PC-3 (cell line): ENCODE results near the gene MPV17L2.

Experiments
- EZH2 ChIP-seq: fragments of 300-600 bp; sonication (generic); IDR thresholded peaks from one replicate; pipeline ENCODE4 v1.6.1; 2017; ENCODE audit warnings: antibody characterized with exemption, mild to moderate bottlenecking, low read length; ENCODE audit not compliant: unreplicated experiment
- TF ChIP-seq, protein P1 (sequence below): fragments of 300-600 bp; sonication (generic); conservative IDR thresholded peaks from 2 replicates; pipeline ENCODE4 v1.5.1; 2017; ENCODE audit warnings: antibody characterized with exemption, low read depth, mild to moderate bottlenecking, low read length

DNA sequence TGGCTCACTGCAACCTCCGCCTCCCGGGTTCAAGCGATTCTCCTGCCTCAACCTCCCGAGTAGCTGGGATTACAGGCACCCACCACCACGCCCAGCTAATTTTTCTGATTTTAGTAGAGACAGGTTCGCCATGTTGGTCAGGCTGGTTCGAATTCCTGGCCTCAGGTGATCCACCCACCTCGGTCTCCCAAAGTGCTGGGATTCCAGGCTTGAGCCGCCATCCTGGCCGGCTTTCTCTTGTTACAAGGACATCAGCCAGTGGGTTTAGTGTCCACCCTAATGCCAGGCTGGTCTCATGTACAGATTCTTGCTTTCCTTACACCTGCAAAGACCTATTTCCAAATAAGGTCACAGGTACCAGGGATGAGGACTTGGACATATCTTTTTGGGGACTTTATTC, 33.2 kb upstream of the MPV17L2 start:
- no peak for TF ChIP-seq EZH2
- TF ChIP-seq, protein P1, sequence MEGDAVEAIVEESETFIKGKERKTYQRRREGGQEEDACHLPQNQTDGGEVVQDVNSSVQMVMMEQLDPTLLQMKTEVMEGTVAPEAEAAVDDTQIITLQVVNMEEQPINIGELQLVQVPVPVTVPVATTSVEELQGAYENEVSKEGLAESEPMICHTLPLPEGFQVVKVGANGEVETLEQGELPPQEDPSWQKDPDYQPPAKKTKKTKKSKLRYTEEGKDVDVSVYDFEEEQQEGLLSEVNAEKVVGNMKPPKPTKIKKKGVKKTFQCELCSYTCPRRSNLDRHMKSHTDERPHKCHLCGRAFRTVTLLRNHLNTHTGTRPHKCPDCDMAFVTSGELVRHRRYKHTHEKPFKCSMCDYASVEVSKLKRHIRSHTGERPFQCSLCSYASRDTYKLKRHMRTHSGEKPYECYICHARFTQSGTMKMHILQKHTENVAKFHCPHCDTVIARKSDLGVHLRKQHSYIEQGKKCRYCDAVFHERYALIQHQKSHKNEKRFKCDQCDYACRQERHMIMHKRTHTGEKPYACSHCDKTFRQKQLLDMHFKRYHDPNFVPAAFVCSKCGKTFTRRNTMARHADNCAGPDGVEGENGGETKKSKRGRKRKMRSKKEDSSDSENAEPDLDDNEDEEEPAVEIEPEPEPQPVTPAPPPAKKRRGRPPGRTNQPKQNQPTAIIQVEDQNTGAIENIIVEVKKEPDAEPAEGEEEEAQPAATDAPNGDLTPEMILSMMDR = no peak
